ENCODE results near the gene ITGB1BP1.

GRCh38 chr2:9401646-9402371 is 21.5 kb downstream of the ITGB1BP1 start:
- TF ChIP-seq EP300 (IDR thresholded peaks at IDR 0.05; ENCODE audit: low read length), result no peak
- TF ChIP-seq ZFP91 (CRISPR knock-in tag; IDR thresholded peaks at IDR 0.05), result no peak
- peak; percentile 50 to 63 (median 63) for TF ChIP-seq CTCF (IDR thresholded peaks at IDR 0.05 in 2 of 3, conservative IDR thresholded peaks at IDR 0.05 in 1 of 3; ENCODE audit: insufficient read depth in 2 of 3, low read depth in 1 of 3, low read length in 3 of 3)
- TF ChIP-seq POLR2A (conservative IDR thresholded peaks at IDR 0.05), result no peak
- TF ChIP-seq, protein P1, sequence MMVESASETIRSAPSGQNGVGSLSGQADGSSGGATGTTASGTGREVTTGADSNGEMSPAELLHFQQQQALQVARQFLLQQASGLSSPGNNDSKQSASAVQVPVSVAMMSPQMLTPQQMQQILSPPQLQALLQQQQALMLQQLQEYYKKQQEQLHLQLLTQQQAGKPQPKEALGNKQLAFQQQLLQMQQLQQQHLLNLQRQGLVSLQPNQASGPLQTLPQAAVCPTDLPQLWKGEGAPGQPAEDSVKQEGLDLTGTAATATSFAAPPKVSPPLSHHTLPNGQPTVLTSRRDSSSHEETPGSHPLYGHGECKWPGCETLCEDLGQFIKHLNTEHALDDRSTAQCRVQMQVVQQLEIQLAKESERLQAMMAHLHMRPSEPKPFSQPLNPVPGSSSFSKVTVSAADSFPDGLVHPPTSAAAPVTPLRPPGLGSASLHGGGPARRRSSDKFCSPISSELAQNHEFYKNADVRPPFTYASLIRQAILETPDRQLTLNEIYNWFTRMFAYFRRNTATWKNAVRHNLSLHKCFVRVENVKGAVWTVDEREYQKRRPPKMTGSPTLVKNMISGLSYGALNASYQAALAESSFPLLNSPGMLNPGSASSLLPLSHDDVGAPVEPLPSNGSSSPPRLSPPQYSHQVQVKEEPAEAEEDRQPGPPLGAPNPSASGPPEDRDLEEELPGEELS (CRISPR knock-in tag; IDR thresholded peaks at IDR 0.05; ENCODE audit: borderline replicate concordance), result no peak
- no peak for TF ChIP-seq SP2 (IDR thresholded peaks at IDR 0.05; ENCODE audit: extremely low read depth, low read depth, low read length, poor library complexity, severe bottlenecking)
- TF ChIP-seq, protein P2, sequence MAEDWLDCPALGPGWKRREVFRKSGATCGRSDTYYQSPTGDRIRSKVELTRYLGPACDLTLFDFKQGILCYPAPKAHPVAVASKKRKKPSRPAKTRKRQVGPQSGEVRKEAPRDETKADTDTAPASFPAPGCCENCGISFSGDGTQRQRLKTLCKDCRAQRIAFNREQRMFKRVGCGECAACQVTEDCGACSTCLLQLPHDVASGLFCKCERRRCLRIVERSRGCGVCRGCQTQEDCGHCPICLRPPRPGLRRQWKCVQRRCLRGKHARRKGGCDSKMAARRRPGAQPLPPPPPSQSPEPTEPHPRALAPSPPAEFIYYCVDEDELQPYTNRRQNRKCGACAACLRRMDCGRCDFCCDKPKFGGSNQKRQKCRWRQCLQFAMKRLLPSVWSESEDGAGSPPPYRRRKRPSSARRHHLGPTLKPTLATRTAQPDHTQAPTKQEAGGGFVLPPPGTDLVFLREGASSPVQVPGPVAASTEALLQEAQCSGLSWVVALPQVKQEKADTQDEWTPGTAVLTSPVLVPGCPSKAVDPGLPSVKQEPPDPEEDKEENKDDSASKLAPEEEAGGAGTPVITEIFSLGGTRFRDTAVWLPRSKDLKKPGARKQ (CRISPR knock-in tag; IDR thresholded peaks at IDR 0.05), result no peak
- no peak for TF ChIP-seq ZBTB40 (IDR thresholded peaks at IDR 0.05)
- TF ChIP-seq ZBTB40 (CRISPR knock-in tag; IDR thresholded peaks at IDR 0.05), result no peak
- no peak for TF ChIP-seq BCOR (IDR thresholded peaks at IDR 0.05)
- no peak for TF ChIP-seq HCFC1 (IDR thresholded peaks at IDR 0.05; ENCODE audit: low read depth, low read length)
- TF ChIP-seq MAFF (IDR thresholded peaks at IDR 0.05; ENCODE audit: low read length), result no peak
